H1 (cell line): Measurements from ENCODE around the gene TMEM255B. TPM values are rescaled to one million over a fixed set of nuclear protein-coding genes. Genes with fewer than 3 reads are reported as not detected.

Experiments used
- CHD7 ChIP-seq: fragments of 300-600 bp; sonication (generic); IDR thresholded peaks from 2 replicates; pipeline ENCODE4 v1.7.1; 2012; ENCODE audit warnings: low read length, moderate library complexity, mild to moderate bottlenecking, inconsistent platforms; ENCODE audit not compliant: insufficient replicate concordance
- FOSL1 ChIP-seq: IDR thresholded peaks from 2 replicates; pipeline ENCODE4 v1.6.1; 2011; ENCODE audit warnings: mild to moderate bottlenecking, low read depth, low read length, moderate library complexity; ENCODE audit not compliant: insufficient read depth
- HDAC6 ChIP-seq: IDR thresholded peaks from one replicate; pipeline ENCODE4 v1.7.1; 2012; ENCODE audit warnings: low read depth, mild to moderate bottlenecking, inconsistent platforms, low read length, moderate library complexity
- KDM1A ChIP-seq: fragments of 200-600, 300-600 bp; sonication (generic); IDR thresholded peaks from 2 replicates; pipeline ENCODE4 v1.7.1; 2016; ENCODE audit warnings: mild to moderate bottlenecking, low read length, borderline replicate concordance
- NRF1 ChIP-seq: IDR thresholded peaks from 2 replicates; pipeline ENCODE4 v1.6.1; 2011; ENCODE audit warnings: mild to moderate bottlenecking, low read depth, low read length, improper control_type of control experiment
- PHF8 ChIP-seq: fragments of 200-600 bp; sonication (generic); conservative IDR thresholded peaks from 2 replicates; pipeline ENCODE4 v1.7.1; 2012; ENCODE audit warnings: low read depth, mild to moderate bottlenecking, inconsistent platforms, low read length, moderate library complexity
- POLR2AphosphoS5 ChIP-seq: IDR thresholded peaks from 2 replicates; pipeline ENCODE4 v1.6.1; 2011; ENCODE audit warnings: low read depth, low read length
- SRF ChIP-seq: IDR thresholded peaks from 2 replicates; pipeline ENCODE4 v1.6.1; 2011; ENCODE audit warnings: mild to moderate bottlenecking, low read depth, low read length, moderate library complexity
- polyA plus RNA-seq, 7 experiments: library from polyadenylated mRNA; depleted of rRNA in 3 of 7; stranded (reverse) in 5 of 7; unstranded in 2 of 7; fragments of >200 nt in 5 of 7; fragments of 200-250 nt in 2 of 7; gene quantifications; 1 replicate in 5 of 7; 2 replicates in 1 of 7; 4 replicates in 1 of 7; pipeline versions ENCODE4 v1.2.1 to v1.2.3, GENCODE V29; 2011 to 2013; ENCODE audit warnings: missing spikeins in 2 of 7, mixed read lengths in 2 of 7
- total RNA-seq: library from RNA; stranded (reverse); fragmentation: NEBNext Ultra II Directional; extraction: Animal tissue kit (Norgen Biotek cat#: 25700); gene quantifications from 2 replicates; pipeline ENCODE4 v1.2.1, GENCODE V29; 2021

The TMEM255B gene
- total and polyA plus RNA-seq, 2 of the 8 experiments (the other 6 are each of a cell fraction or from before 2014, with no cell fraction given) = 3.4 to 4.4 TPM

DNA sequence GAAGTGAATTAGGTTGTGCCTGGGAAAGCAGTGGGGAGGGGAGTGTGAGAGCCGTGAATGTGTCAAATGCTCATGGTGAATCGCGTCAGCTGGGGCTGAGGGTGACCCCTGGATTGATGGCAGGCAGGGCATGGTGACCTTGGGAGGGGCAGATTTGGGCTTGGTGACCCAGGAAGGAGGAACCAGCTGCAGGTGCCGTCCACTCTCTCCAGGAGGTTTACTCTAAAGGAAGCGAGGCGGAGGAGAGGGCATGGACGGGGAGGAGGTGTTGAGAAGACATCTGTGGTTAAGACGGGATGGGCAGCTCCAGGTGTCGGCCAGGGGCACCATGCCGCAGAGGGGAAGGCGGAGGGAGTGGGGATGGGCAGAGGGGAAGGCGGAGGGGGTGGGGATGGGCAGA lies 28.7 kb downstream of the TMEM255B start (continued):
- TF ChIP-seq PHF8 (no peak), NRF1 (no peak), POLR2AphosphoS5 (no peak), SRF (no peak), FOSL1 (no peak), KDM1A (no peak), CHD7 (no peak), HDAC6 (no peak)
